Epithelial cell of prostate (primary cell): Measurements from ENCODE around the gene TAF1A.
"Not testable (repeated sequence)": the region's sequence is repeated elsewhere in the genome, so short reads cannot be mapped to it uniquely, and the experiment has no call there.

Experiments used
- DNase-seq: peaks from one replicate; pipeline ENCODE4 v3.0.0-alpha.2; 2011; ENCODE audit warnings: low read depth, low spot score
- H3K27ac ChIP-seq: fragments of 450-650 bp; 2 replicates; pipeline ENCODE4 v1.5.1; 2017; ENCODE audit warnings: mild to moderate bottlenecking

Gene TAF1A

DNA sequence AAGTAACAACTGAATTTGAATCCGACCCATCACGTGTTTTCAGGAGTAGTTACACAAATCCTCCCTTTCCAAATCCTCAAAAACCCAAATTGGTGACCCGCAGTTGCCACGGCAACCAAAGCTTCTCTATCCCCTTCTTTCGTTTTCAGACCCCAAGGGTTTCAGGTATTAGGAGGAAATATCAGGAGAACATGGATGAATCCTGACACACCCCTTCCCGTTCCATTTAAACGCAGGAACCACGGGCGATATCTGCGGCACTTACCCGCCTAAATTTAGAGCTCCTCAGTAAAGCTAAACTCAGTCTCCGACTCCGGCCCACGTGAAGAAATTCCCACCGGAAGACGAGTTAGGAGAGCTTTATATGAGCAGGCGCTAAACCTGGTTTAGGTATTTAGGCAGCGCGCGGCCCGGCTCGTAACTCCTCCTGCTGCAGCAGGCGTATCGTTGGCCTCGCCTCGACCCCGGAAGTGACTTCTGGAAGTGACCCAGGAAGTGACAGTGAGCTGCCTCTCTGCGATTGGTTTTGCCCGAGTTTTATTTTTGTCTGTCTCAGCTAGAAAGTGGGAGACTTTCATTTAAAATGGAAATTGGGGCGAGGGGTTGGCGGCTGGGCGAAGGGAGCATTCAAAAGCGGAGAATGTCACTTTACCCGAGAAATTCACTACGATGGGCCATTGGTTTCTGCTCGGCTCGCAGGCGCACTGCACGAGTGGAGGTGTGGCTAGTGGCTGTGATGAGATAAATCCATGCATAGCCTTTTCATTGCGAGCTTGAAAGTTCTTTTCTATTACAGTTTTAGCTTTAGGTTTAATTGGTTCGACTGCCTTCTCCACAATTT lies at the start of gene TAF1A:
Gene TAF1A, minus strand, starts transcription at position 472 of the 841 bp plus-strand sequence.
- H3K27ac ChIP-seq = peak within 1 kb of the TSS; percentile 75
- DNase-seq = peak; percentile 31

DNA sequence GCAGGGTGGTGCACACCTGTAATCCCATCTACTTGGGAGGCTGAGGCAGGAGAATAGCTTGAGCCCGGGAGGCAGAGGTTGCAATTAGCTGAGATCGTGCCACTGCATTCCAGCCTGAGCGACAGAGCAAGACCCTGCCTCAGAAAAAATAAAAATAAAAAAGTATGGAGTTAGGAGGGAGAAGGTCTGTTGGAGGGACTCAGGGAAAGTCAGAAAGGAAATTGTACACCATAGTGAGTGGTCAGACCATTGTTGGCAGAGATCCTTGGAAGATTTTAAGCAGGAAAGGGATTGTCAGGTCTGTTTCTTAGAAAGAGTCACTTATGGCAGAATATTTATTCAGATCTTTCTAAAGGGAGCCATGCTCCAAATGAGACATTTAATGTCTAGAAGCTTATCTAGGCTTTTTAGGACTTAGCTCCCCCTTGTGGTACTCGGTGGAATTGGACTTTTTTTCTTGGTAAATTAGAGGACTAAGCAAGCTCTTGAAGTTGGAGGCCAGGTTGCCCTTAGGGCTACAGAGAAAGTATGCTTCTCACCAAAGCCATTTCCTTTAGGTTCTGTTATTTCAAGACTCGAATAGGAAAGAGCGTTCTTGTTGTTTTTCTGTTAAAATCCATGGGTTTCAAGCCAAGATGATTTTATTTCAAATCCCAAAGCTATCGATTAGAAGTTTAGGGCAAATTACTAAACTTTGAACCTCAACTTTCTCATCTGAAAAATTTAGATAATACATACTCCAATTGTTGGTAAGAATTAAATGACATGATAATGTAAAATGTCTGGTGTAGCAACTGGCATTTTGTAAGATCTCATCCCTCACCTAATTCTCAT lies 44.7 kb upstream of the TAF1A start:
- no peak overlapping the region for H3K27ac ChIP-seq
- DNase-seq = peak; percentile 56

DNA sequence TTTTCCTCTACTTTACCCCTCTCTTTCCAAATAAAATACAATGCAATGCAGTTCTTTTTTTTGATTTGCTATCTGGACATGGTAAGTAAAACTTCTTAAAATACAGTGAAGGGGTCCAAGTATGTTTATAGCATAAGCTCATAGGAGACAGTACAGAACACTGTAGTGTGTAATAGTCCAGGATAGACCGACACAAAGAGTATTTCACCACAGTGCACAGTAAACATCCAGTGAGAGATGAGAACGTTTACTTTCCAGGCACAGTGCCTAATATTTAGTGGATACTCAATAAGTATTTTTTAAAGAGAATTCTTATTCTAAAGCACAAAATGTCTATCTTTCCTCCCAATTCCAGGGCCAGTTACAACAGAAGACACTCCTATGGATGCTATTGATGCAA lies 43.0 kb upstream of the TAF1A start:
- no peak overlapping the region for H3K27ac ChIP-seq
- DNase-seq = no peak

DNA sequence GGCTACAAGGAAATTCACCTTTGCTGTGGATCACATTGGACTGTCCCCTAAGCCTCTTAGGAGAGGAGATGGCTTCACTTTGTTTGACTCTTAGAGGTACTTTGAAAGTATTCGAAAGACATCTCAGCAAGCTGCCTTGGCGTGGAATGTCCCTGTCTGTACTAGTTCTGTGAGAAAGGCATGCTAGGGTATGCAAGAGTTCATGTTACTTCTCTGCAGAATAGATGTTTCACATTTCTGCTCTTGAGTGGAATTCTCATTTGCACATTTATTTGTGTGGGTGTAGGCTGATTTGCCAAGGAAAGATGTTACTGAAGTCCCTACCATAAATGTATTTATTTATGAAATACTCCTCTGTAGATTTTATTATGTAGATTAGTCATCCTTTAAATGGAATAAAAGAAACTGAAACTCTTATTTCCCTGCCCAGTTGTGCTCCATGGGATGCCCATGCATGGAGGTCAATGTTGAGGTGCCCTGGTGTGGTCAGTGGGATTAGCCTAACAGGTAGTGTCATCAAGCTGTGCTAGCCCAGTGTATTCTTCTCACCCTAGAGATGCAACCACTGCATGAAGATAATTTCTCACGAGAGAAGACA lies 42.0 kb upstream of the TAF1A start:
- no peak overlapping the region for H3K27ac ChIP-seq
- no peak for DNase-seq

DNA sequence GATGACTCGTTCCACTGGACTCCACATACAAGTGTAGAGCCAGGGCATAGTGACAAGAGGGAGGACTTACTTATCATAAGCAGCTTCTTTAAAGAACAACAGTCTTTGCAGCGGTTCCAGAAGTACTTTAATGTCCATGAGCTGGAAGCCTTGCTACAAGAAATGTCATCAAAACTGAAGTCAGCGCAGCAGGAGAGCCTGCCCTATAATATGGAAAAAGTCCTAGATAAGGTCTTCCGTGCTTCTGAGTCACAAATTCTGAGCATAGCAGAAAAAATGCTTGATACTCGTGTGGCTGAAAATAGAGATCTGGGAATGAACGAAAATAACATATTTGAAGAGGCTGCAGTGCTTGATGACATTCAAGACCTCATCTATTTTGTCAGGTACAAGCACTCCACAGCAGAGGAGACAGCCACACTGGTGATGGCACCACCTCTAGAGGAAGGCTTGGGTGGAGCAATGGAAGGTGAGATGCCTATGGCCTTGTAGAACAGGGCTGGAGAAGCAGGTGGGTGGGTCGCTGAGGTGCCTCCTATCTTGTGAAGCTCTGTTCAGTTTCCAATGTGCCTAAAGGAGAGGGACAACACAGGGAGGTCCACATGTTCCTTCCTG lies 40.3 kb upstream of the TAF1A start:
- H3K27ac ChIP-seq = no peak overlapping the region

DNA sequence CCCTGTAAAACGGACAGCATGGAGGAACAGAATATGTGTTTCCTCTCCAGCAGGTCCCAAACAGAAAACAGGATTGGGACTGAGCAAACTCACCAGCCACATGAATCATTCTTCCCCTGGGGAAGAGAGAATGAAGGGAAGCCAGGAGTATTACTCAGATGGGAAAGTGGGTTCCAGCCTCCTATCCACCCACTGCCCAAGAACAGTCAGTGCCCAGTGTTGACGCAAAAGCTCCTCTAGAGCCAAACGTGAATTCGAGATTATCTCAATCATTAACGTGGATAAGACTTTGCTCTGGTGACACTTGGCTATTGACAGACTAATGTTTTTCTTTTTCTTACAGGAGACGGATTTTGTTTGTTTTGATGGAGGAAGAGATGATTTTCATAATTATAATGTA lies 37.5 kb upstream of the TAF1A start:
- H3K27ac ChIP-seq = no peak overlapping the region
- no peak for DNase-seq

More for the DNA sequence above, 40.3 kb upstream of the TAF1A start:
- no peak for DNase-seq

DNA sequence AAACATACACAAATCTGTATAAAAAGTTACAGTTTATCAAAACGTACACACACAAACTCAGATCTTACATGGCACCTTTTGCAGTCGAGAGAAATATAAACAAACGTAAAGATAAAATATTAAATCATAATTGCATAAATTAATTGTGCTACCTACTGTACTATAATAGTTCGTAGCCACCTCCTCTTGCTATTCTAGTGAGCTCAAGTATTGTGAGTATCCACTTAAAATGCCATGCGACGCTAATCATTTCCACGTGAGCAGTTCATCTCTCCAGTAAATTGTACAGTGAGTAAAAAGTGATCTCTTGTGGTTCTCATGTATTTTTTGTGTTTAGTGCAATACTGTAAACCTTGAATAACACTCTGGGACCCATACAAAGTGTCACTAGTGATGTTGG lies 34.5 kb upstream of the TAF1A start:
- no peak for DNase-seq
- H3K27ac ChIP-seq = no peak overlapping the region

DNA sequence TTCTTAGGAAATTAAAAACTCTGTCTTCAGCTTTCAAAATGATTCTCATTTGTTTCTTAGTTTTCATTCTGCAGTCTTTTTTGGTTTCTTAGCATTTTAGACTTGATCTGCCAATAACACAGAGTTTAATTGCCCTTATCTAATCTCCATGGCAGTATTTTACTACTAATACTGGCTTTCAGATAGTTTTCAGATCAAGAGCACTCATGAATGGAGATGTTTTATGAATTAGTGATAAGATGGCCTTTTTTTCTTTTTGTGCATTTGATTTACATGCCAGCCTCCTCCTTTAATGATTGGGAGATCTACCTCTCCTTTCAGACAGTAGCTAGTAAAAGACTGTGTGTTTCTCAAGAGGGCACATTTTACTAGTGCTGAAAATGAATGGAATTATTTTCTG lies 33.7 kb upstream of the TAF1A start:
- no peak for DNase-seq
- no peak overlapping the region for H3K27ac ChIP-seq

DNA sequence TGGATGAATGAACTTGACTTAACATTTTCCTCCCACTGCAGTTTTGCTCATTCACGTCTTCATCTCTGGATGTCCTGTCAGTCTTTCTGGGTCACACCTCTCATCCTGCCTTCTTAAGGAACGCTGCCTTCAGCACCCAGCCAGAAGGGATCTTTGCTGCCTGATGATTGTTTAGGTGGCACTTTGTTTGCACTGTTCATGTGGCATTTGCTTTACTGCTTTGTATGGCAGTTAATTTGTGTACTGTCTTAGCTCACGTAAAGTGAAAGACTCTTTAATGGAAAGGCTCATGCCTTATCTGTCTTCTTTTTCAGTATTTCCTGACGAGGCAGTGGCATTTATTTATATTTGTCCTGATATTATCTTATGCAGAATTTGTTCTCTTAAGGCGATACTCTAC lies 33.0 kb upstream of the TAF1A start:
- H3K27ac ChIP-seq = no peak overlapping the region
- DNase-seq = no peak

DNA sequence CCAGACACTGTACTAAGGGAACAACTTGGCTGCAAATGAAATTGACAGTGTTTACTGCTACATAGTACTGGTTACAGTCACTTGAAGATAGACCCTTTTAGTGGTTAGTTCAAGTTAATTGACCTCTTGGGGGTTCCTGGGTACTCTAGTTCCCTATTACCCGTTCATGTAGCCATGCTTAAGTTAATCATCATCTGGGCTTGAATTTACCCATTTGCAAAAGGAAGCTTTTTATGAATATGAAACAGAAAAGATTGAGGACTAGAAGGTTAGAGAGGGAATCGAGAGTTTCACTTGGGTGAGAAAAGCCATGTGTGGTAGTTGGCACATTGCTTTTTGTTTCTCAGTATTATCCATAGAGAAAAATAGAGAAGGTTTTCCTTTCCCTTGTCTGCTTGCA lies 30.8 kb upstream of the TAF1A start:
- DNase-seq = no peak
- no peak overlapping the region for H3K27ac ChIP-seq

DNA sequence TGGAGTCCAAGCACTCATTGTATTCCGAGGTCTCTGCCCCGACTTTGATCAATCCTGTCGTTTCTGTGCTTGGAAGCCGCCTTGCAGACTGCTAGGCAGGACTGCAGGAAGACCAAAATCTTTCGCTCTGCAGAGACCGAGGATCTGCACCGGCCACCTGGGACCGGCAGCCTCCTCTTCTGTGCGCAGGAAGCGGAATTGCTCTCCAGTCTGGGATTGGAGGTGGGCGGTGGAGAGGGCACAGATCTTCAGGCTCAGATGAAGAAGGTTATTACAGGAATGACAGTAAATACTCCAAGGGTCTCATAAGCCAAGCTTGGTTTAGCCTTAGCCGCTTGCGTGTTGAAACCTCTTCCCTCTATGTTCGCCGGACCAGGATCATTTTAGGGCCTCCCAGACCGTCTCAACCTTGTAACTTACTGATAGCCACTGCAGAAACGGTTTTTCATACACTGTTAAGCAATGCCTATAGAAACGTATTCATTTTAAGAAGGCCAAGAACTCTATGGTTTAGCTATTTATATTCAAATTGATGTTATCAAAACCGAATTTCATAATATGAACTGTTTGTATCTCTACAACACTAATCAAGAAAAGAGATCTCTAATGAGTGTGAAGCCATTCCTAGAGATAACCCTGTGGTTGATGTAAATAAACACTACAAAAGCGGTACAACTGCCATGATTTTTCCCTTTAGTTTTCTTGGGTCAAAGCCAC lies 29.3 kb upstream of the TAF1A start:
- DNase-seq = no peak
- H3K27ac ChIP-seq = no peak overlapping the region

DNA sequence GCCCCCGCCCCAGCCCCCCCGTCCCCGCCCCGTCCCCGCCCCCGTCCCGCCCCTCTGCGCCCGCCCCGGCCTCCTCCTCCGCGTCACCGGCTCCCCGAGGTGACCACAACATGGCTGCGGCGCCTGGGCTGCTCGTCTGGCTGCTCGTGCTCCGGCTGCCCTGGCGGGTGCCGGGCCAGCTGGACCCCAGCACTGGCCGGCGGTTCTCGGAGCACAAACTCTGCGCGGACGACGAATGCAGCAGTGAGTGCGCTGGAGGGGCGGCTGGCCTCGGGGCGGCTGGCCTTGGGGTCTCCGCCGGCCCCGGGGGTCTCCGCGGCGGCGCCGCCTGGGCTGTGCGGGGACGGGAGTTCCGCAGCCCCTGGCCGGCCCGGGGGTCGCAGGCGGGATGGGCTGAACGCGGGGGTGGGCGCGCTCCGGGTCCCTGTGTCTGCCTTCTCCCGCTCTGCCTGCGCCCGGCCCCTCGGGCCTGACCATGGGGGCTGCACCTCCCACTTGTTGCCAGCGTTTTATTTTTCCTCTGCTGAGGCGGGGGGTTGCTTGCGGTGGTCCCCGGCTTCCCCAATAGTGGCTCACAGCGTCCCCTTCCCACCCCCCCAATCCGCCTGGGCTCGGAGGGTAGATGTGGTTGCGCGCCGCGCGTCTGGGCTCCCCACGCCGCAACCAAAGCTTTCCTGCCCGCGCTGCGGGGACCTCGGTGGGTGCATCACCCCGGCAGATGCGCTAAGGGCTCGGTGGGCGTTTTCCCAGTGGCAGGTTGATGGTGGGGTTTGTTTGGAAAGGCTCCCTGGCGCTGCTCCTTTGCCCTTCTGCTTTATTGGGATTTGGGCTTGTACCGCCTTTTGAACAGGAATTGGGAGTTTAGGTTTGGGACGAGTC lies 28.5 kb upstream of the TAF1A start, which contains the start of gene MIA3:
Gene MIA3, plus strand, starts transcription at position 97 of the 879 bp plus-strand sequence. Its CDS starts 14 bp downstream, at position 111.
- H3K27ac ChIP-seq = no peak within 1 kb of the TSS
- DNase-seq = peak; percentile 8

DNA sequence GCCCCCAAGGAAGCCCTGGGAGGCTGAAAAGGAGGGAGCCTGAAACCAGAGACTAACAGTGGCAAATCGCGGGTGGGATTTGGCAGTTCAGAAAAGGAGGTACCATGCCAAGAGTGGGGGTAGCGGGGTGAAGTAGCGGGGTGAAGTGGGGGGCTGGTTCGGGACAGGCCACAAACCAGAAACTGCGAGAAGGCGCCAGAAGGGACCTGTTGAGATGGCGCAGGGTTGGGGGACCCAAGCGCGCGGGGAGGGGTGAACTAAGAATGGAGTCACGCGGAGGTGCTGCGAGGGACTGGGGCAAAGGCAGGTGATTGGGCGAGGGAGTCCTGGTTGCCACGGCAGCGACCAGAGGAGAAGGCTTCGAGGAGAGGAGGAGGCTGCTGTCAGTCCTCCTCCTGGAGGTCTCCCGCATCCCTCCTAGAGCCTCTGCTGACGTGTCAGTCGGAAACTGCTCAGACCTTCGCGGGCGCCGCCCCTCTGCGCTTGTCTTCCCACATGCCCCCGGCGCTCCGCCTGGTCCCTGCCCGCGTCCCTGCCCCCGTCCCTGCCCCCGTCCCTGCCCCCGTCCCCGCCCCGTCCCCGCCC lies 27.7 kb upstream of the TAF1A start:
- peak; percentile 60 for DNase-seq
- no peak overlapping the region for H3K27ac ChIP-seq

DNA sequence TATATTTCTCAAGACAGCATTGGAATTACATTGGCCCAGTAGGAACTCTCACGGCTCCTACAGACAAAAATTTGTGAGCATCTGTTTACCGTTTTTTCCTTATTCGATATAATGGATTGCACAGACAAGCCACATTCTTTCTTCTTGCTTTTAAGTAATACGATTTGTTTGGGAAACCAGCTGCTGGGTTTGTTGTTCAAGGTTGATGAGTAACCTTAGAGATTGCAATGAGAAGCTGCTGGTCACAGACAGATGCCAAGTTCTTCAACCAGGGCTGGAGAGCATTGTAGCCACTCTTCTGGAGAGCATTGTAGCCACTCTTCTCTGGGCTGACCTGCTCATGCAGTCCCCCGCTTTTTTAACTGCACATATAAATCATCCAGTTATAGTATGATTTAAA lies 26.8 kb upstream of the TAF1A start:
- no peak overlapping the region for H3K27ac ChIP-seq
- DNase-seq = no peak

DNA sequence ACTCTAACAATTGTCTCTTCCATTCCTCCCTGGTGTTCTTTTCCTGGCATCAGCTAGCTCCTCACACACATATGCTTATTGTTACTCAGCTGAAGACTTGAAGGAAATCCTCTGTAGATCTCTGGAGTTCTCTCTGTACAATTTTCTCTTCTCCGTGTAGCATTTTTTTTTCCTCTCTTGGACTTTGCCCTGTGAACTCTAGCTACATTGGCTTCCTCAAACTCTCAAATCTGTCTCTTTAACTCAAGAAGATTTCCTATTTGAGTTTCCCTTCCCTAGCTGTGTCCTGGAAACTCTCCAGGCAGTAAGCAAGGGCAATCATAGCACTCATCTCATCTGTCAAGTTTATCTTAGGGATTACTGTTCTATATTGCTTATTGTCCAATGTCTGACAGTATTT lies 23.9 kb upstream of the TAF1A start:
- no peak for DNase-seq
- H3K27ac ChIP-seq = no peak overlapping the region

DNA sequence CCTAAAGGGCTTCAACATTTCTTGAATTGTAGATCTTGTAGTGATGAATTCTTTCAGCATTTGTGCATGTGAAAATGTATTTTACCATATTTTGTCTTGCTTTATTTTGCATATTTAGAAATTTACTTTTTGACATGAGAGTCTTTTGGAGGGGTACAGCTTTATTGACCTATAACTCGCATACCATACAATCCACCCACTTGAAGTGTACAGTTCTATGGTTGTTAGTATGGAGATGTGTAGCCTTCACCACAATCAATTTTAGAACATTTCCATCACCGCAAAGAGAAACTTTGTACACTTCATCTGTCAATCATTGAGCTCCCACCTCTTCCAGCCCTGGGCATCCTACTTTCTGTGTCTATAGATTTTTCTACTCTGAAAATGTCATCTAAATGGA lies 21.0 kb upstream of the TAF1A start:
- DNase-seq = no peak
- H3K27ac ChIP-seq = no peak overlapping the region

DNA sequence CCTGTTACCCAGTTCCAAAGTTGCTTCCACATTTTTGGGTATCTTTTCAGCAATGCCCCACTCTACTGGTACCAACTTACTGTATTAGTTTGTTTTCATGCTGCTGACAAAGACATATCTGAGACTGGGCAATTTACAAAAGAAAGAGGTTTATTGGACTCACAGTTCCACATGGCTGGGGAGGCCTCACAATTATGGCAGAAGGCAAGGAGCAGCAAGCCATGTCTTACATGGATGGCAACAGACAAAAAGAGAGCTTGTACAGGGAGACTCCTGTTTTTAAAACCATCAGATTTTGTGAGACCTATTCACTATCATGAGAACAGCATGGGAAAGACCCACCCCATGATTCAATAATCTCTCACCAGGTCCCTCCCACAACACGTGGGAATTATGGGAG lies 19.4 kb upstream of the TAF1A start:
- not testable (repeated sequence) for H3K27ac ChIP-seq, DNase-seq

DNA sequence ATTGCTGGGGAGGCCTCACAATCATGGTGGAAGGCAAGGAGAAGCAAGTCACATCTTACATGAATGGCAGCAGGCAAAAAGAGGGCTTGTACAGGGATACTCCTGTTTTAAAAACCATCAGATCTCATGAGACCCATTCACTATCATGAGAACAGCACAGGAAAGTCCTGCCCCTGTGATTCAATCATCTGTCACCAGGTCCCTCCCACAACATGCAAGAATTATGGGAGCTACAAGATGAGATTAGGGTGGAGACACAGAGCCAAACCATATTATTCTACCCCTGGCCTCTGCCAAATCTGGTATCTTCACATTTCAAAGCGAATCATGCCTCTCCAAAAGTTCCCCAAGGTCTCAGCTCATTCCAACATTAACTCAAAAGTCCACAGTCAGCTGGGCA lies 17.0 kb upstream of the TAF1A start:
- DNase-seq = no peak
- no peak overlapping the region for H3K27ac ChIP-seq

DNA sequence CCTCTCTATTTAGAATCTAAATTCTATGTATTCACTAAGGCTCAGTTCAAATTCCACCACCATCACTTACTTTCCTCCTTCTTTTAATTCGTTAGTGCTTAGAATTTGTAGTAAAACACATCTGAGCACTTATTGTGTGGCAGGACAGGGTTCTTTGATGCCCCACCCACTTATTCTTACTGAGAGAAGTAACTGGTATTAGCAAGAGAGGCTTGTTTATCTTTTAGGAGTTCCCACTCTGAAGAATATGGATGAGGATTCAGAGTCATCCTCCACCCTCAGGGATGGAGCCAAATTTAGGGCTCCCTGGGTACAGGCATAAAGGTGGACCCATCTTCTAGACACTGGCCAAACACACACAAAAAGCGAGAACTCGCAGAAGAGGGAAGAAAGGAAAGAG lies 11.5 kb upstream of the TAF1A start:
- no peak for DNase-seq
- H3K27ac ChIP-seq = no peak overlapping the region
